HG02885 (cell line): ENCODE measurements around the gene TMEM214.

Source experiments
- ATAC-seq: cut with Tn5 transposase; IDR thresholded peaks from one replicate; pipeline ENCODE4 v1.9.1; 2021; ENCODE audit warnings: mild to moderate bottlenecking; ENCODE audit not compliant: unreplicated experiment, poor library complexity

Gene TMEM214

GRCh38 chr2:27008678-27009077, 24.1 kb upstream of the TMEM214 start:
- no peak for ATAC-seq

GRCh38 chr2:27009083-27009482, 23.7 kb upstream of the TMEM214 start:
- ATAC-seq: no peak

- no peak for ATAC-seq
Measured at GRCh38 chr2:27009716-27010115, 23.0 kb upstream of the TMEM214 start.

GRCh38 chr2:27010139-27010538, 22.6 kb upstream of the TMEM214 start:
- ATAC-seq: no peak

GRCh38 chr2:27013738-27014137, 19.0 kb upstream of the TMEM214 start:
- ATAC-seq: no peak

- no peak for ATAC-seq
Measured at GRCh38 chr2:27014771-27015433, 17.9 kb upstream of the TMEM214 start.

GRCh38 chr2:27016801-27017325, 15.9 kb upstream of the TMEM214 start:
- no peak for ATAC-seq

GRCh38 chr2:27018142-27018541, 14.6 kb upstream of the TMEM214 start:
- ATAC-seq: no peak

- ATAC-seq: no peak
Measured at GRCh38 chr2:27019459-27019858, 13.3 kb upstream of the TMEM214 start.

GRCh38 chr2:27019931-27020855, 12.6 kb upstream of the TMEM214 start:
- no peak for ATAC-seq

GRCh38 chr2:27021253-27022049, 11.3 kb upstream of the TMEM214 start:
- no peak for ATAC-seq

GRCh38 chr2:27023740-27024139, 9.0 kb upstream of the TMEM214 start:
- ATAC-seq: no peak

GRCh38 chr2:27024188-27024587, 8.6 kb upstream of the TMEM214 start:
- no peak for ATAC-seq

GRCh38 chr2:27024812-27025211, 8.0 kb upstream of the TMEM214 start:
- ATAC-seq: no peak

- no peak for ATAC-seq
Measured at GRCh38 chr2:27025281-27025800, 7.4 kb upstream of the TMEM214 start.

GRCh38 chr2:27025861-27026851, 6.6 kb upstream of the TMEM214 start:
- no peak for ATAC-seq

GRCh38 chr2:27027211-27027651, 5.5 kb upstream of the TMEM214 start:
- ATAC-seq: no peak

- ATAC-seq: no peak
Measured at GRCh38 chr2:27029051-27029450, 3.7 kb upstream of the TMEM214 start.

GRCh38 chr2:27033253-27033852, 588 bp downstream of the TMEM214 start:
- ATAC-seq: no peak
